NCI-H2107 treated with DMSO at 0.1 percent for 48 hours (cell line): ENCODE results near the gene ZNF423.

ENCODE experiments used
- DNase-seq: peaks from one replicate; lab custom pipeline; 2025; ENCODE audit not compliant: unreplicated experiment; lab: John Stamatoyannopoulos, UW

ZNF423 gene

GRCh38 chr16:49467540-49468372, 388.2 kb downstream of the ZNF423 start:
- DNase-seq = no peak

- no peak for DNase-seq
Observed at GRCh38 chr16:49466881-49467280, 389.0 kb downstream of the ZNF423 start.

- no peak for DNase-seq
Observed at GRCh38 chr16:49466529-49466831, 389.4 kb downstream of the ZNF423 start.

- no peak for DNase-seq
Observed at GRCh38 chr16:49465661-49466528, 390.0 kb downstream of the ZNF423 start.

DNA sequence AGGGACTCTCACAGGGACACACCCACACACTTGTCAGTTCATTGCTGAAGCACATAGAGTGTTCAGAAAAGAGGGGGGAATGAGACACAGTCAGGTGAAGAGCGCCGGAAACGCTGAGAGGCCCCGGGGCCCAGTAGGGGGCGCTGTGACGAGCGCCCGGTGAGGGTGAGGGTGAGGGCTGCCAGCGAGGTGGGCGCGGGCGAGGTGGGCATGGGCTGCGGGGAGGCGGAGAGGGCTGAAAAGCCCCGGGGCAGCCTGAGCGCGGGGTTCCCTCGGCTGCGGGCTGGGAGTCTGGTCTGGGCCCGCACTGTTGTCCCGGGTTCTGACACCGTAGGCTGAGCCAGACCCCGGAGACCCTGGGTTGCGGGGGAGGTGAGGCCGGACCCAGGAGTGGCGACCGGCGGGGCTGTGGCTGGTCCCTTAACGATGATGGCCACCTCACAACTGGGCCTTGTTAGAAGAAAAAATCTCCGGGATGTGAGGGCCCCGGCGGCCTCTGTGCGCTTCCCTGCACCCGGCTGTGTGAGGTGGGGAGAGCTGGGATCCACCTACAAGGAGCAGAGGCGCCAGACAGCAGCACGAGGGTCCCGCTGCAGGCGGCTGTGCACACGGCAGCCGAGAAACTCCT, 390.9 kb downstream of the ZNF423 start:
- DNase-seq = no peak

DNA sequence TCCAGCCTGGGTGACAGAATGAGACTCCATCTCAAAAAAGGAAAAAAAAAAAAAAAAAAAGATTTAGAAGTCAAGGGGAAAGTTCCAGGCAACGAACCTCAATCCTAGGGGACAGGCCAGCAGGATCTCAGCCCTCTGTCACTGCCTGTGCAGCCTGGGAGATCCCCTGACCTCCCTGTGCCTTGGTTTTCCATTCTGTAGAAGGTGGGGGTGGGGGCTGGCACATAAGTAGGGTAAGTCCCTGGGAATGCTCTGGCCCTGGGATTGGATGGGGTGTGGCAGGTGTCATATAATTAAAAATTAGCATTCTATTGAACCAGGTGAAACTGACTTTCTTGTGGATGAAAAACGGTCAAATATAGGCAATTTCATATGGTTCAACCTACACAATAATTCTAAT, 391.8 kb downstream of the ZNF423 start:
- DNase-seq = no peak

GRCh38 chr16:49463529-49463928, 392.4 kb downstream of the ZNF423 start:
- DNase-seq = peak; percentile 12

DNA sequence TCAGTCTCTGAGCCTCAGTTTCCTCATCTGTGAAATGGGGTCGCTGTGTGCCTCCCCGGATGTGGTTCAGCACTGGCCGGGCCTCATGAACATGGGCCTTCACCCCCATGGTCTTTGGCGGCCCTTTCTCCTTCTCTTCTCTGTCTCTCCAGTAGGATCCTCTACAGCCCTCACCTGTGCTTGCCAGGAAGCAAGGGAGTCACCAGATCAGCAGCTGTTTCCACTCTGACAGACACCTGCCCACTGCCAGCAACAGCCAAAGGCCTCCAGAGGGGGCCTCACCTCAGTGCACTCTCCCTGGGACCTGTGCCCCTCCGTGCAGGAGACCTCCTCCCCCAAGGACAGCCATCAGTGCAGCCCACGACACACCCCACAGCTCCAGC, 392.9 kb downstream of the ZNF423 start:
- DNase-seq = no peak

DNA sequence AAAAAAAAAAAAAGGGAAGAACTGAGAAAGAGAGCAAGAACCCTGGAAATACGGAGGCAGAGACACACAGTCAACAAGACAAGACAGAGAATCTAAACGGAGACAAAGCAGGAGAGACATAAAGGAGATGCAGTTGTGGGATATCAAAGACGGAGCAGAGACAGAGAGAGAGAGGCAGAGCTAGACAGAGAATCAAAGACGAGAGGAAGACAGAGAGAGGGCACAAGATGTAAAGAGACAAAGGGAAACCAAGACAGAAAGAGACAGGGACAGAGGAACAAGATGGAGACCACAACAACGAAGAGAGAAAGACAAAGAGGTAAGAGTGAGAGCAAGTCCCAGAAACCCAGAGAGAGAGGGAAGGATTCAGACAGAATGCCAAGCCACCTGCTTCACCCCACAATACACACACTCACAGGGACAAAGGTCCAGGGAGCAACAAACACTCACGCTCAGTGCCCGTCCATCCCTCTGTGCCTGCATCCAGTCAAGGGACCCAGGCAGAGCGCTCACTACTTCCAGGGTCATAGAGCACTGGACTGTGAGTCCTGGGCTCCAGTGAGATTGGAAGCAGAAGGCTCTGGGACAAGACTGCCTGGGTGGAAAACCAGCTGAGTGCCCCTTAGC, 393.4 kb downstream of the ZNF423 start:
- no peak for DNase-seq

- DNase-seq = no peak
Observed at GRCh38 chr16:49461517-49461951, 394.4 kb downstream of the ZNF423 start.

- DNase-seq = no peak
Observed at GRCh38 chr16:49460786-49461470, 395.0 kb downstream of the ZNF423 start.

DNA sequence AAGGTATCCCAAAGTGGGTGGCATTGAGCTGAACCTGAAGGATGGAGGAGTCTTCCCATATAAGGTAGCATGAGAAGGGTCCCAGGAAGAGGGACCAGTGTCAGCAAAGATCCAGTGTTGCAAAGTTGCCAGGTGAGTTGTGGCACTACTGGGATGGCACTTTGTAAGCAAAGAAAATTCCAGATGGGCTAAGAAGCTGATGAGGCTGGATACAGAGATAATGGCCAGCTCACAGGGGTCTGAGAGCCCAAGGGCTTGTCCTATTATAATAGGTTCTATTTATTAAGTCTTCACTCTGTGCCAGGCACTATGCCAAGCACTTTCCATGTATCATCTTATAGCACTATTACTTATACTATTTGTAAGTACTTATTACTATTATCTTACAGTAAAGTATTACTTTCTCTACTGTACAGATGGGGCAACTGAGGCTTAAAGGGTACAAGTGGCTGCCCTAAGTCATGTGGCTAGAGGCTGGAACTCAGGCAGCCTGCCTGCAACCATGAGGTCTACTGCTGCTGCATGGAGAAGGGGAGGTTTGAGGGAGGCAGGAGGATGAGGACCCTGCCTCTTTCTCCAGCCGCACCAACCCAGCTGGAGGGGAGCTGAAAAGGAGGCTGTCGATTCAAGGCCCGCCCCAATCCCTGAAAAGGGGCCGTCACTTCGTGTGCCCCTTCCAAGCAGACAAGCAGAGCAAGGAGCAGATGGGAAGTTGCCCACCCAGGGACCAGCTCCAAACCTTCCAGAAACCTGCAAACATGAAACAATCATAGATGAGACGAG, 395.8 kb downstream of the ZNF423 start:
- no peak for DNase-seq

GRCh38 chr16:49458656-49459445, 397.1 kb downstream of the ZNF423 start:
- DNase-seq = no peak

DNA sequence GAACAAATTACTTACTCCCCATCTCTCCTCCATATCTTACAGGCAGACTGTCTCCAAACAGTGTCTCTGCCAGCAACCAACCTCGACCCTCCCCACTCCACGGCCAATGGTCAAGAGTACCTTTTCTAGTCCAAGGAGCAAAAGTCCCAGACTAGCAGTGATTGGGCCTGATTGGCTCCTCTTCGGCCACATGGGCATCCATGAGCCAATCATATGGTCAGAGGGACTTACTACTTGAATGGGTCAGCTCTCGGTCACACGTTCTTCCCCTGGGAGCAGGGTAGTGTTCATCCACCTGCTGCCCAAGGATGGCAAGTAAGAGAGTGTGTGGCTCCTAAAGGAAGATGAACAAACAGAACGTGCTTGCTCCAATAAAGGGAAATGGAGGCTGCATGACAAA, 397.7 kb downstream of the ZNF423 start:
- DNase-seq = no peak

- DNase-seq = no peak
Observed at GRCh38 chr16:49457196-49457595, 398.7 kb downstream of the ZNF423 start.

DNA sequence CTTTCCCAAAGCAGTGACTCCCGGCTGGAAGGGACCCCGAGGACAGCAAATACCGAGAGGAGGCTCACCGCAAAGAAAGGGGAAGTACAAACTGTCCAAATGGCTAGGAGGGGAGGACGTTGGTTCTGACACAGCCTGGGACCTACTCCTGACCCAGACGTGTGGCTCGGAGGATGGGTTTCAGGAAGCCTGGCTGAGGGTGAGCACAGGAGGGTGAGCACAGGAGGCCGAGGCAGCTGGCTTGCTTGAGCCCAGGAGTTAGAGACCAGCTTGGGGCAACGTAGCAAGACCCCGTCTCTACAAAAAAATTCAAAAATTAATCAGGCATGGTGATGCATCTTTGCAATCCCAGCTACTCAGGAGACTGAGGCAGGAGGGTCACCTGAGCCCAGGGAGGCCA, 399.1 kb downstream of the ZNF423 start:
- DNase-seq = no peak

GRCh38 chr16:49455991-49456745, 399.7 kb downstream of the ZNF423 start:
- DNase-seq = no peak

- no peak for DNase-seq
Observed at GRCh38 chr16:49455181-49455990, 400.5 kb downstream of the ZNF423 start.
